Neural cell (in vitro differentiated cells): ENCODE data around the gene BLNK. TPM values are rescaled to one million over a fixed set of nuclear protein-coding genes. Genes with fewer than 3 reads are reported as not detected.

Experiments used
- H2AFZ ChIP-seq: fragments of 200-600, 300-800 bp; sonication (generic), shearing (Covaris generic); 2 replicates; pipeline ENCODE4 v1.6.0; 2014; ENCODE audit warnings: low read depth, mild to moderate bottlenecking, antibody characterized with exemption, low read length, moderate library complexity
- H3F3A ChIP-seq: fragments of 200-600 bp; shearing (Covaris generic); 2 replicates; pipeline ENCODE4 v1.6.1; 2016; ENCODE audit warnings: mild to moderate bottlenecking, moderate library complexity, mixed read lengths, antibody characterized with exemption, low read length; ENCODE audit not compliant: insufficient read depth, poor library complexity, severe bottlenecking
- H3K27ac ChIP-seq: fragments of 200-600, 300-800 bp; sonication (generic), shearing (Covaris generic); 2 replicates; pipeline ENCODE4 v1.5.1; 2014; ENCODE audit warnings: mild to moderate bottlenecking, low read length, moderate library complexity
- H3K27me3 ChIP-seq: fragments of 300-800, 200-600 bp; sonication (generic), shearing (Covaris generic); 2 replicates; pipeline ENCODE4 v1.6.0; 2014; ENCODE audit warnings: mild to moderate bottlenecking, low read depth, low read length, moderate library complexity; ENCODE audit not compliant: insufficient read depth
- H3K36me3 ChIP-seq: fragments of 300-800, 200-600 bp; sonication (generic), shearing (Covaris generic); 2 replicates; pipeline ENCODE4 v1.5.1; 2014; ENCODE audit warnings: mild to moderate bottlenecking, antibody characterized with exemption, low read length, moderate library complexity; ENCODE audit not compliant: insufficient read depth
- H3K4me2 ChIP-seq: fragments of 300-800, 200-600 bp; sonication (generic), shearing (Covaris generic); 2 replicates; pipeline ENCODE4 v1.6.0; 2014; ENCODE audit warnings: mild to moderate bottlenecking, low read length
- H3K4me3 ChIP-seq: fragments of 300-800, 200-600 bp; sonication (generic), shearing (Covaris generic); 2 replicates; pipeline ENCODE4 v1.5.1; 2014; ENCODE audit warnings: mild to moderate bottlenecking, low read length, moderate library complexity
- H3K79me2 ChIP-seq: fragments of 200-600 bp; shearing (Covaris generic); replicated peaks from 2 replicates; pipeline ENCODE4 v1.6.0; 2014; ENCODE audit warnings: mild to moderate bottlenecking, low read length, moderate library complexity; ENCODE audit not compliant: insufficient read depth
- H3K9ac ChIP-seq: fragments of 300-800, 200-600 bp; sonication (generic), shearing (Covaris generic); 2 replicates; pipeline ENCODE4 v1.6.1; 2016; ENCODE audit warnings: mild to moderate bottlenecking, low read length, mixed read lengths
- H3K9me2 ChIP-seq: fragments of 200-600 bp; shearing (Covaris generic); 2 replicates; pipeline ENCODE4 v1.6.1; 2016; ENCODE audit warnings: mild to moderate bottlenecking, low read length, mixed read lengths; ENCODE audit not compliant: insufficient read depth
- H3K9me3 ChIP-seq: fragments of 200-600, 300-800 bp; sonication (generic), shearing (Covaris generic); 2 replicates; pipeline ENCODE4 v1.6.1; 2016; ENCODE audit warnings: mild to moderate bottlenecking, mixed run types, low read length, moderate library complexity, mixed read lengths
- H4K20me1 ChIP-seq: fragments of 200-600 bp; shearing (Covaris generic); 2 replicates; pipeline ENCODE4 v1.6.1; 2016; ENCODE audit warnings: mild to moderate bottlenecking, mixed run types; ENCODE audit not compliant: insufficient read depth
- EP300 ChIP-seq: fragments of 450-650 bp; conservative IDR thresholded peaks from 2 replicates; pipeline ENCODE4 v1.6.1; 2014; ENCODE audit warnings: antibody characterized with exemption, mild to moderate bottlenecking, moderate library complexity; ENCODE audit not compliant: poor library complexity, severe bottlenecking
- EZH2 ChIP-seq: fragments of 200-600, 300-800 bp; shearing (Covaris generic), sonication (generic); IDR thresholded peaks from 2 replicates; pipeline ENCODE4 v1.6.1; 2014; ENCODE audit warnings: antibody characterized with exemption, low read length, borderline replicate concordance, mild to moderate bottlenecking; ENCODE audit not compliant: insufficient read depth, poor library complexity, severe bottlenecking
- MXI1 ChIP-seq: fragments of 450-650 bp; conservative IDR thresholded peaks from 2 replicates; pipeline ENCODE4 v1.6.1; 2014; ENCODE audit warnings: antibody characterized with exemption, mild to moderate bottlenecking; ENCODE audit not compliant: poor library complexity, severe bottlenecking
- POLR2AphosphoS5 ChIP-seq: IDR thresholded peaks from 2 replicates; pipeline ENCODE4 v1.6.1; 2012
- RAD21 ChIP-seq: fragments of 450-650 bp; conservative IDR thresholded peaks from 2 replicates; pipeline ENCODE4 v1.6.1; 2014; ENCODE audit warnings: antibody characterized with exemption, mild to moderate bottlenecking, moderate library complexity
- SMC3 ChIP-seq: fragments of 450-650 bp; conservative IDR thresholded peaks from 2 replicates; pipeline ENCODE4 v1.6.1; 2014; ENCODE audit warnings: antibody characterized with exemption, mild to moderate bottlenecking, moderate library complexity; ENCODE audit not compliant: poor library complexity
- TAF1 ChIP-seq: IDR thresholded peaks from 2 replicates; pipeline ENCODE4 v1.6.1; 2012; ENCODE audit warnings: low read depth
- polyA minus RNA-seq: library from RNA; depleted of rRNA, polyadenylated mRNA; stranded (reverse); fragments of >200 nt; gene quantifications from 2 replicates; pipeline ENCODE4 v1.2.3, GENCODE V29; 2014
- polyA plus RNA-seq: library from polyadenylated mRNA; depleted of rRNA; stranded (reverse); fragments of >200 nt; gene quantifications from 2 replicates; pipeline ENCODE4 v1.2.3, GENCODE V29; 2014
- TF ChIP-seq, protein P1 (sequence below): fragments of 450-650 bp; IDR thresholded peaks from 2 replicates; pipeline ENCODE4 v1.5.1; 2014; ENCODE audit warnings: antibody characterized with exemption, mild to moderate bottlenecking, moderate library complexity; ENCODE audit not compliant: poor library complexity, severe bottlenecking
- TF ChIP-seq, protein P2 (sequence below): IDR thresholded peaks from 2 replicates; pipeline ENCODE4 v1.6.1; 2012; ENCODE audit warnings: borderline replicate concordance

BLNK gene
- polyA plus RNA-seq (not detected in 2 replicates), polyA minus RNA-seq (not detected in 2 replicates)

DNA sequence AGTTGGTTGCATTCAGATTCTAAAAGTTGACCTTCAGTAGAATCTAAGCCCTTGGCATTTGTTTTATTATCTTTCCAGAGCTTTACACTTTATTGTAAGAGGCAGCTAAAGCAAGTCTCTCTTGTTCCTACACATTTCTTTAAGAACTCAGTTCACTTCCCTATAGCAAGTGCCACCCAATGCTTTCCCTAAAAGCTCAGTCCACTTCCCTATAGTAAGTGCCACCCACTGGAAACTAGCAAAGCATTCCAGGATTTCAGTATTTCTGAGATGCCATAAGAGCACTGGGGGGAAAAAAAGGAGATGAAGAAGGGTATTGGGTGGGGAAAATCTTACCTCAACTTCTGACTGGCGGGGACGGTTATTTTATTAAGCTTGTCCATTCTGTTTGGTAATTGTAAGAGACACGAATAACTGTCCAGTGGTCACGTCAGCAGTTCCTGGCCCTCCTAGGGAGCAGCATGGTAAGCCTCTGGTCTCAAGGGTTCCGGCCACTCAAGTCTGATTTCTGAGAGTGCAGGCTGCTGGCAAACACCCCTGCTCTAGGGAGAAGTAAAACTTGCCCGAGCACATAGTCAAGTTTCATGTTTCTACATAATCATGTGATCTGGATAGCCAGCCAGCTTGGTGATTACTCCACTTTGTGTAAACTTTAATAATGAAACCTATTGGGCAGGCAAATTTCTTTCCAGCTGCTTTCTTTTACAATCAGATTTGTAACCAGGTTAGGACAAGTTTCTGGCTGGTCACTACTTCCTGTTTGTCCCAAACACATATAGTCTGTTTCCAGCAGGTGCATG lies at the start of gene BLNK:
BLNK (minus strand) TSS at position 554 of the 800 bp plus-strand sequence; CDS start at position 383, 171 bp downstream.
- H3K9me2 ChIP-seq = no peaks in the 10 kb centered on the region
- no peaks in the 10 kb centered on the region for H3K36me3 ChIP-seq
- no peaks in the 10 kb centered on the region for H3K27me3 ChIP-seq
- no peaks in the 10 kb centered on the region for H3F3A ChIP-seq
- no peak within 1 kb of the TSS for H3K4me2 ChIP-seq
- no peak within 1 kb of the TSS for H3K27ac ChIP-seq
- H3K9me3 ChIP-seq = no peaks in the 10 kb centered on the region
- no peak within 1 kb of the TSS for H3K4me3 ChIP-seq
- TF ChIP-seq EP300 (no peak), SMC3 (no peak)
- TF ChIP-seq, protein P1, sequence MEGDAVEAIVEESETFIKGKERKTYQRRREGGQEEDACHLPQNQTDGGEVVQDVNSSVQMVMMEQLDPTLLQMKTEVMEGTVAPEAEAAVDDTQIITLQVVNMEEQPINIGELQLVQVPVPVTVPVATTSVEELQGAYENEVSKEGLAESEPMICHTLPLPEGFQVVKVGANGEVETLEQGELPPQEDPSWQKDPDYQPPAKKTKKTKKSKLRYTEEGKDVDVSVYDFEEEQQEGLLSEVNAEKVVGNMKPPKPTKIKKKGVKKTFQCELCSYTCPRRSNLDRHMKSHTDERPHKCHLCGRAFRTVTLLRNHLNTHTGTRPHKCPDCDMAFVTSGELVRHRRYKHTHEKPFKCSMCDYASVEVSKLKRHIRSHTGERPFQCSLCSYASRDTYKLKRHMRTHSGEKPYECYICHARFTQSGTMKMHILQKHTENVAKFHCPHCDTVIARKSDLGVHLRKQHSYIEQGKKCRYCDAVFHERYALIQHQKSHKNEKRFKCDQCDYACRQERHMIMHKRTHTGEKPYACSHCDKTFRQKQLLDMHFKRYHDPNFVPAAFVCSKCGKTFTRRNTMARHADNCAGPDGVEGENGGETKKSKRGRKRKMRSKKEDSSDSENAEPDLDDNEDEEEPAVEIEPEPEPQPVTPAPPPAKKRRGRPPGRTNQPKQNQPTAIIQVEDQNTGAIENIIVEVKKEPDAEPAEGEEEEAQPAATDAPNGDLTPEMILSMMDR = no peak
- no peak within 1 kb of the TSS for H3K9ac ChIP-seq
- no peak within 1 kb of the TSS for H2AFZ ChIP-seq
- H3K79me2 ChIP-seq = no peaks in the 10 kb centered on the region
- H4K20me1 ChIP-seq = no peaks in the 10 kb centered on the region

DNA sequence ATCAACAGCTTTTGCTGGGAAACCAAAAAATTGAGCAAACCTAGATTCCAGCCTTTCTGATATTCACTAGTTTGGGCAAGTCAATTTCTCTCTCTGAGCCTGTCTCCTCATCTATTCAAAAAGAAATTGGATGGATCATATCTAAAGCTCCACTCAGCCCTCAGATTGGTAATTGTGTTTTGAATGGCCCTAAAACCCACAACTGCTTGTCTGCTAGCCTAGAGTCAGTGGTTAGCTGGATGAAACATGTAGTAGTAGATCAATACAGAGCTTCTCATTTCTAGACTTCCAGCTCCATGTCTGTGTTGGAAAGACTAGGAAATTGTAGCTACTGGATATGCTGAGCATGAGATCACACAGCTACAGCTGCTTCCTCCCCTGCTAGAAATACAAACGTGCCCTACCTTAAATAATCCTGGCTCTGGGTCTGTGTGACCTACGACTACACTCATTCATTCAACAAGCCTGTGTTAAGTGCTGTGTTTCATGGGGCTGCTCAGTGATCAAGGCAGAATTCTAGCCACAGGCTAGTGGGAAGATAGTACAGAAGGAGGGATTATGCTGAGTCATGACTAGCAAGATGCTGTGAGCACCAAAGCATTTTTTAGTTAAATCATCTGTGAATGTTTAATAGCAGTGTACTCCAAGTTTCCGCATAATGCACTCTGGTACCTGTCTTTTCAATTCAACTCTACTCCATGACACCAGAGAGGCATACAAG lies 48.5 kb upstream of the BLNK start:
- Histone ChIP-seq H3F3A (no peaks in the 10 kb centered on the region), H3K9me3 (no peaks in the 10 kb centered on the region), H3K4me3 (no peak overlapping the region), H3K36me3 (no peaks in the 10 kb centered on the region), H3K4me2 (no peak overlapping the region), H3K27me3 (no peaks in the 10 kb centered on the region), H3K27ac (no peak overlapping the region), H3K9me2 (no peaks in the 10 kb centered on the region), H4K20me1 (no peaks in the 10 kb centered on the region), H3K9ac (no peak overlapping the region), H3K79me2 (no peaks in the 10 kb centered on the region), H2AFZ (no peak overlapping the region)
- TF ChIP-seq POLR2AphosphoS5 = no peak
- TF ChIP-seq EP300 = no peak

DNA sequence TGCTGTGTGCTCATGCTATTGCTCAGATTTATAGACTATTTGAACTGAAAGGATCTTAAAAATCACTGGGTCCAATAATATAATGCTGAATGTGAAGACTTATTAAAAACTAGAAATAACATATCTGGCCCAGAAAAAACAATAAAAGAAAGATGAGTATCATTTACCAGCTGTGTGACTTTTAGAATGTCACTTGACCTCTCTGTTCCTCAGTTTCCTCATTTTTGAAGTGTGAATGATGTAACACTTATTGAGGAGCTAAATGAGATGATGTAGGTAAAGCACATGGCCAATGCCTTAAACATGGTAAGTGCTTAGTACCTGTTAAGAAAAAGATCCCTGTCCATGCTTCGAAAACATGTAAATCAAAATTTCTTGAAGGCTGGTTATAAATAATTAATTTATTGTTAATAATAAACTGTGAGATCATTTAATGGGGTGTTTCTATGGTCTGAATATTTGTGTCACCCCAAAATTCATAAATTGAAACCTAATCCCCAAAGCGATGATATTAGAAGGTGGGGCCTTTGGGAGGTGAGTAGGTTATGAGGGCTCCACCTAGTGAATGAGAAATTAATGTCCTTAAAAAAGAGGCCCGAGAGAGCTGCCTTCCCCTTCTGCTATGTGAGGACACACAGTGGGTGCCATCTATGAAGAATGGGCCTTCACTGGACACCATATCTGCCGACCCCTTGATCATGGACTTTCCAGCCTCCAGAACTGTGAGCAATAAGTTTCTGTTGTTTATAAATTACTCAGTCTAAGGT lies 45.9 kb upstream of the BLNK start:
- no peaks in the 10 kb centered on the region for H3K79me2 ChIP-seq
- no peaks in the 10 kb centered on the region for H3K9me3 ChIP-seq
- no peak overlapping the region for H2AFZ ChIP-seq
- no peak overlapping the region for H3K4me3 ChIP-seq
- H3K4me2 ChIP-seq = no peak overlapping the region
- H3F3A ChIP-seq = no peaks in the 10 kb centered on the region
- TF ChIP-seq, protein P1 = no peak
- no peak for TF ChIP-seq RAD21
- no peak for TF ChIP-seq EZH2
- TF ChIP-seq POLR2AphosphoS5 = no peak
- no peak for TF ChIP-seq TAF1
- TF ChIP-seq EP300 = no peak
- TF ChIP-seq, protein P2, sequence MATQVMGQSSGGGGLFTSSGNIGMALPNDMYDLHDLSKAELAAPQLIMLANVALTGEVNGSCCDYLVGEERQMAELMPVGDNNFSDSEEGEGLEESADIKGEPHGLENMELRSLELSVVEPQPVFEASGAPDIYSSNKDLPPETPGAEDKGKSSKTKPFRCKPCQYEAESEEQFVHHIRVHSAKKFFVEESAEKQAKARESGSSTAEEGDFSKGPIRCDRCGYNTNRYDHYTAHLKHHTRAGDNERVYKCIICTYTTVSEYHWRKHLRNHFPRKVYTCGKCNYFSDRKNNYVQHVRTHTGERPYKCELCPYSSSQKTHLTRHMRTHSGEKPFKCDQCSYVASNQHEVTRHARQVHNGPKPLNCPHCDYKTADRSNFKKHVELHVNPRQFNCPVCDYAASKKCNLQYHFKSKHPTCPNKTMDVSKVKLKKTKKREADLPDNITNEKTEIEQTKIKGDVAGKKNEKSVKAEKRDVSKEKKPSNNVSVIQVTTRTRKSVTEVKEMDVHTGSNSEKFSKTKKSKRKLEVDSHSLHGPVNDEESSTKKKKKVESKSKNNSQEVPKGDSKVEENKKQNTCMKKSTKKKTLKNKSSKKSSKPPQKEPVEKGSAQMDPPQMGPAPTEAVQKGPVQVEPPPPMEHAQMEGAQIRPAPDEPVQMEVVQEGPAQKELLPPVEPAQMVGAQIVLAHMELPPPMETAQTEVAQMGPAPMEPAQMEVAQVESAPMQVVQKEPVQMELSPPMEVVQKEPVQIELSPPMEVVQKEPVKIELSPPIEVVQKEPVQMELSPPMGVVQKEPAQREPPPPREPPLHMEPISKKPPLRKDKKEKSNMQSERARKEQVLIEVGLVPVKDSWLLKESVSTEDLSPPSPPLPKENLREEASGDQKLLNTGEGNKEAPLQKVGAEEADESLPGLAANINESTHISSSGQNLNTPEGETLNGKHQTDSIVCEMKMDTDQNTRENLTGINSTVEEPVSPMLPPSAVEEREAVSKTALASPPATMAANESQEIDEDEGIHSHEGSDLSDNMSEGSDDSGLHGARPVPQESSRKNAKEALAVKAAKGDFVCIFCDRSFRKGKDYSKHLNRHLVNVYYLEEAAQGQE = no peak
- TF ChIP-seq SMC3 = no peak
- TF ChIP-seq MXI1 = no peak
- no peaks in the 10 kb centered on the region for H3K9me2 ChIP-seq
- H3K27me3 ChIP-seq = no peaks in the 10 kb centered on the region
- no peaks in the 10 kb centered on the region for H3K36me3 ChIP-seq
- H4K20me1 ChIP-seq = no peaks in the 10 kb centered on the region
- H3K9ac ChIP-seq = no peak overlapping the region
- no peak overlapping the region for H3K27ac ChIP-seq
